HUDEP-2 (cell line): Measurements from ENCODE around the gene PHTF2.

ENCODE experiments used
- DNase-seq, 76 experiments: peaks; one replicate each; lab custom pipeline; 2025; ENCODE audit not compliant: unreplicated experiment in 76 of 76; lab: John Stamatoyannopoulos, UW

PHTF2 gene

DNA sequence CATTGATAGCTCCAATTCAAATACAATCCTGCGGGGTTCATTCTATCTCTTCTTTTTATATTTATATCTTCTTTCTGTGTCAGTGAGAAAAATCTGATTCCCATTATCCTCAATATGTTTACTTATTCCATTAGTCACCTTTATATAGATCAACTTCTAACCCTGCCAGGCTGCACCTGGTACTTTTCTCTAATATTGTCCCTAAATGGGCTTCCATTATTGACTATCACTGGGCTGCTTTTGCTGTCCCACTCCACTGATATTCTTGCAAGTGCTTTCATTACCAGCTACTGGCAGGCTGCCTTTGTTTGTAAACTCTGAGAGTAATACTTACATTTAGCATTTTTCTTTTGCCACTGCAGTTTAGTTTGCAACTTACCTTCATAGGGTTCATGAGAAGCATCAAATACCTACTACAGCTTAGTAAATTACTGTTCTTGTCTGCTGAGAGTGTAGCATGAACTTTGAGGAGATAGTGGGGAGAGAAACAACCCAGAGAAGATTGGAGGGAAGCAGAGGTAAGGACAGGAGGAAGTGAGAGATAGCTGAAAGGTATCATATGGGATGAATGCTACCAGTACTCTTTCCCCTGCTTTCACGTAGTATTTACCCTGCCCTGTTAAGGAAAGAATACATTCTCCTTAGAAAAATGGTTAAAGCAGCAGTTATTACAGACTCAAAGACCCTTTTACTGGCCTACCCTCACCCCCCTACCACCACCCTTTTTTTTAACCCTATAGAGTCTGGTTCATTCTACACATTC, 119.1 kb downstream of the PHTF2 start:
- DNase-seq, result no peak

GRCh38 chr7:77918676-77919075, 120.1 kb downstream of the PHTF2 start:
- DNase-seq, result no peak

DNA sequence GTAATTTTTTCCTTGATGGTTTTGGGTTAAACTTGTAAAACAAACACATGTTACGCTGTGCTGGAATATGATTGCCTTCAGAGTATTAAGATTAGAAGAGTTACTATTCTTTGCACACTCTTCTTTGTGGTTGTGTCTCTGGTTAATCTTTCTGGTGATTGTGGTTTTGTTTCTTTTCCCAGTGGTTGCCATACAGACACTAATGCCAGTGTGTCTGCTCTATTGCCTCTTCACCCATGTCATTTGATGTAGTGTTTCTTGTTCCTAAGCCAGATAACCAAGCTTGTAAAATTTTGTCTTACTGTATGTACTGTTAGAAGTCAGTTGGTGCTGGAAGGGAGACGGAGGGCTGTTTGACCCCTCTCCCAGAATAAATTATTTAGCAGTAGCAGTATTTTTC, 124.8 kb downstream of the PHTF2 start:
- no peak for DNase-seq

DNA sequence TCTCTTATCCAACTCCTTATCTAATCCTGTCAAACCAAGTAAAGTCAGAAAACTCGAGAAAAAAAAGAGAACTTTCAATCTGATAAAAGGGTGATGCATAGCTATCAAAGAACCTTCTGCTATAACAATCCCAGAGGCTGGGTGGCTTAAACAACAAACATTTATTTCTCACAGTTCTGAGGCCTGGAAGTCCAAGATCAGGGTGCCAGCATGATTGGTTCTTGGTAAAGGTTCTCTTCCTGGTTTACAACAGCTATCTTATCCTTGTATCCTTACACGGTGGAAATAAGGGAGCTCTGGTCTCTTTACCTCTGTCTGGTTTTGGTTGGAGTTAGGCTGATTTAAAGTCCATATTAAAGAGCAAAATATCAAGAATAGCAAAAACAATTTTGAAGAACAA, 131.9 kb downstream of the PHTF2 start:
- DNase-seq, result no peak

GRCh38 chr7:77931841-77932240, 133.3 kb downstream of the PHTF2 start:
- DNase-seq, result no peak

- DNase-seq, result no peak
Measured at GRCh38 chr7:77933394-77933793, 134.8 kb downstream of the PHTF2 start.

- DNase-seq, result no peak
Measured at GRCh38 chr7:77935652-77936348, 137.2 kb downstream of the PHTF2 start.

DNA sequence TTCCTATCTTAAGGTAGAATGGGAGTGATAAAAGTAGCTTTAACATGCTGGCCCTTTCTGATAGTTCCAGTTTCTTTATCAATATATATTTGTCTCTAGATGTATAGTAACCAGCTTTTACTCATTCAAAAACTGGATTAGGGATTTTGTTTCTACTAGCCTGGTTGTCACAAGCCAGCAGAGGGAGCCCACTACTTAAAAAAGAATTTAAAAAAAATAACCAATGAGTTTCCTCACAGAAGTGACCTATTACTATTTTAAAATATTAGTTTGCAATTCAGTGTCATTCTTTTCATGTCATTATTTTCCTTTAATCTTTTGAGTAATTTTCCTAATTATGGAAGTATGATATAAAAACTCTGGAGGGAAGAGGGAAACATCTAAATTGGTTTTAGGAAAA, 142.1 kb downstream of the PHTF2 start:
- peak in 18 of 76 experiments; percentile 4 to 39 (median 16) for DNase-seq

DNA sequence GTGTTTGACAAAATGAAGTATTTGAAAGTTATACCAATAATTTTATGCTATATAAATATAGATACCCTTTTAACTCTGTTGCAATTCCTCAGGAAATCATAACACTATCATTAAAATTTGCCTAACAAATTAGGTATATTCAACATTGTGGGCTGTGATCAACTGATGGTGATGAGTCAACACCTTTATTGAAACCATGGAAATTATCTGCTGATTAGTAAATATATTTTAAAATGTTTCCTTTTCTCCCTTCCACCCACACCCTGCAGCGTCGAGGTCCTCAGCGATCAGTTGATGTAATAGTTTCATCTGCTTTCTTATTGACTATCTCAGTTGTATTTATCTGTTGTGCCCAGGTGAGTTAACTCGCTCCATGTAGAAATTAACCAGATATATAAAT, 143.9 kb downstream of the PHTF2 start:
- no peak for DNase-seq

- DNase-seq, result peak in 14 of 76 experiments; percentile 4 to 58 (median 20)
Measured at GRCh38 chr7:77944183-77945182, 145.9 kb downstream of the PHTF2 start.

DNA sequence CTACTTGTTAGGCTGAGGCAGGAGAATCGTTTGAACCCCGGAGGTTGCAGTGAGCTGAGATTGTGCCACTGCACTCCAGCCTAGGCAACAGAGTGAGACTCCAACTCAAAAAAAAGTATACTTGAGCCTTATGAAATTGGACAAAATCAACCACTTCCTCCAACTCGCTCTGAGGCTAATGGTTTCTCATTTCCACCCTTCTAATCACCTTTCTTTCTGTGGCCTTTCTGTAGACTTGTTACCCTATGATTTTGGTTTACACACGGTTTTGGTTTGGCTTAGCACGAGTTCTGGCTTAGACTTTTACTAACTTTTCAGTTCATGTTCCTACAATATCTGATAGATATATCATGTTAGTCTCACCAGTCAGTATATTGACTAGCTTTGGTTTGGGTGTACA, 152.0 kb downstream of the PHTF2 start:
- no peak for DNase-seq

- DNase-seq, result no peak
Measured at GRCh38 chr7:77954773-77955555, 156.4 kb downstream of the PHTF2 start.

GRCh38 chr7:77958436-77958835, 159.9 kb downstream of the PHTF2 start:
- DNase-seq, result no peak

GRCh38 chr7:77959080-77959479, 160.5 kb downstream of the PHTF2 start:
- DNase-seq, result no peak

GRCh38 chr7:77960336-77960735, 161.8 kb downstream of the PHTF2 start:
- no peak for DNase-seq

GRCh38 chr7:77967429-77967828, 168.9 kb downstream of the PHTF2 start:
- DNase-seq, result peak in 8 of 76 experiments; percentile 2 to 25 (median 14)

- no peak for DNase-seq
Measured at GRCh38 chr7:77971726-77972125, 173.2 kb downstream of the PHTF2 start.

DNA sequence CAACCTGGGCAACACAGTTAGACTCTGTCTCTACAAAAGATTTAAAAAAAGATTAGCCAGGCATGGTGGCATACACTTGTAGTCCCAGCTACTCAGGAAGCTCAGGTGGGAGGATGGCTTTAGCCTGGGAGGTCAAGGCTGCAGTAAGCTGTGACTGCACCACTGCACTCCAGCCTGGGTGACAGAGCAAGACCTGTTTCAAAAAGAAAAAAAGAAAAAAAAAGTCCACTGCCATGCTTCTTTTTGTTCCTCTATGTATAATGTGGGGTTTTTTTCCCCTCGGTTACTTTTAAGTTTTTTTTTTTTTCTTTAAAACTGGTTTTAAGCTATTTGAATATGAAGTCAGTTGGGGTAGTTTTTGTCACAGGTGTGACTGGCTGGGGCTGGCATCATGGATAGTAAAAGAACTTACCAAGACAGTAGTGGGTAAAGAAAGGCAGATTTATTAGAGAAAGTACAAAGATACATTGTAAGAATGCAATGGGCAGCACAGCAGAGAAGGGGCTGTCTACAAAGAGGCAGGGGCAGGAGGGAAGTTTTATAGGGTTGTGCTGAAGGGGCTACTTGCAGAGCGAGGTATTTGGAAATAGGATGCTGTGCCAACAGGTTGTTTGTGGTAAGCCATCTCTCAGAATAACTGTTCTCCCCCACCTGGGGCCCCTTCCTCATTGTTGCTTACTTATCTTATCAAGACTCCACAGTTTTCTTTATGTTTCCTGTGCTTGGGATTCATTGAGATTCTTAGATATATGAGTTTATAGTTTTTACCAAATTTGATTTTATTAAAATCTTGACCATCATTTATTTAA, 177.3 kb downstream of the PHTF2 start:
- no peak for DNase-seq

DNA sequence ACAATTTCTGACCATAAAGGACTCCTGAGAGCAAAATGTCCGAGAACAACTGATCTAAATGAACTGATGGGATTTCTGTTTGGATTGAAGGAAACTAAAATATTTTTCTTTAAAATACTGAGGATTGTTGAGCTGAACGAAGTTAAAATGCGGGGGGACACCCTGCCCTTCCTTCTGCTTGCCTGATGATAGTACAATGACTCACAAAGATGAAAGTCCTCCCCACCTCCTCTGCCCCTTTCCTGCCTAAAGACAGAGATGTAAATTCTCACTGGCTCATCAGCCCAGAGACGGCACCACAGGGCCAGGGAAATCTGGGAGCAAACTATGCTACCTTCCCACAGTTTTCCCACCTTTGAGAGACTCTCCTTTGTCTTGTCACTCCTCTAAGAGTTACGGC, 180.6 kb downstream of the PHTF2 start:
- DNase-seq, result no peak
